PC-3 (cell line): ENCODE measurements around the gene VAT1L. TPM values are rescaled to one million over a fixed set of nuclear protein-coding genes. Genes with fewer than 3 reads are reported as not detected.

Experiments
- ATAC-seq: fragments of 200-7000 bp; cut with Tn5 transposase; 2 replicates; pipeline ENCODE4 v1.9.1; 2020; ENCODE audit warnings: mild to moderate bottlenecking, moderate library complexity
- BruUV-seq: library from RNA; stranded (reverse); fragments of 400-500 nt; replicated peaks from 2 replicates; lab custom pipeline; 2021; lab: Mats Ljungman, UMichigan
- CTCF ChIA-PET: fragments of 300-600 bp; sonication (Branson Sonifier 250); formaldehyde crosslinking; loops from one replicate; lab custom pipeline; 2022; ENCODE audit warnings: antibody characterized with exemption; lab: Charles Lee
- POLR2A ChIA-PET: fragments of 300-600 bp; sonication (Branson Sonifier 250); formaldehyde crosslinking; loops from one replicate; lab custom pipeline; 2022; ENCODE audit warnings: antibody characterized with exemption; ENCODE audit not compliant: unreplicated experiment; lab: Charles Lee
- DNase-seq: peaks from one replicate; pipeline ENCODE4 v3.0.0-alpha.2; 2015
- H2AFZ ChIP-seq: fragments of 300-600 bp; sonication (generic); 2 replicates; pipeline ENCODE4 v1.6.0; 2016; ENCODE audit warnings: antibody characterized with exemption, low read length
- H3F3A ChIP-seq: fragments of 300-600 bp; sonication (generic); one replicate; pipeline ENCODE4 v1.6.0; 2017; ENCODE audit warnings: antibody characterized with exemption, low read length, control low read depth, mild to moderate bottlenecking; ENCODE audit not compliant: unreplicated experiment
- H3K27ac ChIP-seq: fragments of 300-600 bp; sonication (generic); 2 replicates; pipeline ENCODE4 v1.5.1; 2016; ENCODE audit warnings: mild to moderate bottlenecking, low read length
- H3K27me3 ChIP-seq: fragments of 300-600 bp; sonication (generic); 2 replicates; pipeline ENCODE4 v1.6.1; 2016; ENCODE audit warnings: low read length, mixed read lengths
- H3K36me3 ChIP-seq: fragments of 300-600 bp; sonication (generic); 2 replicates; pipeline ENCODE4 v1.6.1; 2016; ENCODE audit warnings: low read depth, mixed run types, low read length, mixed read lengths
- H3K4me1 ChIP-seq: fragments of 300-600 bp; sonication (generic); 2 replicates; pipeline ENCODE4 v1.5.1; 2016; ENCODE audit warnings: low read length; ENCODE audit not compliant: insufficient read depth
- H3K4me2 ChIP-seq: fragments of 300-600 bp; sonication (generic); 2 replicates; pipeline ENCODE4 v1.6.0; 2016; ENCODE audit warnings: low read length
- H3K4me3 ChIP-seq: fragments of 300-600 bp; sonication (generic); 2 replicates; pipeline ENCODE4 v1.5.1; 2016; ENCODE audit warnings: mild to moderate bottlenecking, low read length, mixed read lengths
- H3K79me2 ChIP-seq: fragments of 300-600 bp; sonication (generic); 2 replicates; pipeline ENCODE4 v1.6.1; 2017; ENCODE audit warnings: low read length, mixed read lengths
- H3K9ac ChIP-seq: fragments of 300-600 bp; sonication (generic); 2 replicates; pipeline ENCODE4 v1.6.0; 2016; ENCODE audit warnings: mild to moderate bottlenecking, low read length
- H3K9me2 ChIP-seq: fragments of 300-600 bp; sonication (generic); replicated peaks from 2 replicates; pipeline ENCODE4 v1.6.1; 2016; ENCODE audit warnings: mixed run types, low read length, mixed read lengths
- H3K9me3 ChIP-seq: fragments of 300-600 bp; sonication (generic); 2 replicates; pipeline ENCODE4 v1.6.1; 2016; ENCODE audit warnings: low read length, mixed read lengths
- H4K20me1 ChIP-seq: fragments of 300-600 bp; sonication (generic); 2 replicates; pipeline ENCODE4 v1.6.1; 2016; ENCODE audit warnings: low read length, mixed read lengths
- EZH2 ChIP-seq: fragments of 300-600 bp; sonication (generic); IDR thresholded peaks from one replicate; pipeline ENCODE4 v1.6.1; 2017; ENCODE audit warnings: antibody characterized with exemption, mild to moderate bottlenecking, low read length; ENCODE audit not compliant: unreplicated experiment
- EZH2phosphoT487 ChIP-seq: fragments of 300-600 bp; sonication (generic); IDR thresholded peaks from 2 replicates; pipeline ENCODE4 v1.6.1; 2018; ENCODE audit warnings: mild to moderate bottlenecking, antibody characterized with exemption, low read length, borderline replicate concordance
- intact Hi-C: fragments of 100-400 bp; cut with micrococcal nuclease; formaldehyde crosslinking; loops from 2 replicates; pipeline ENCODE4 v1.9.0; 2023
- total RNA-seq: library from RNA; depleted of rRNA; stranded (reverse); fragments of >200 nt; gene quantifications from 2 replicates; pipeline ENCODE4 v1.2.3, GENCODE V29; 2014
- TF ChIP-seq, protein P1 (sequence below): fragments of 300-600 bp; sonication (generic); conservative IDR thresholded peaks from 2 replicates; pipeline ENCODE4 v1.5.1; 2017; ENCODE audit warnings: antibody characterized with exemption, low read depth, mild to moderate bottlenecking, low read length

Gene VAT1L
- total RNA-seq, 1 experiment from 2014 or later, result 0.47 TPM

GRCh38 chr16:77972062-77972392, 183.7 kb downstream of the VAT1L start:
- ChIA-PET POLR2A (no interaction called here), CTCF (no interaction called here)
- DNase-seq (no peak), ATAC-seq (no peak)
- H3K9me3 ChIP-seq, result no peaks in the 10 kb centered on the region
- H3K27ac ChIP-seq, result no peak overlapping the region
- H4K20me1 ChIP-seq, result no peaks in the 10 kb centered on the region
- intact Hi-C loops, result no loop called here
- H3K9ac ChIP-seq, result no peak overlapping the region
- H3K79me2 ChIP-seq, result no peaks in the 10 kb centered on the region
- H3K36me3 ChIP-seq, result no peaks in the 10 kb centered on the region
- H3K9me2 ChIP-seq, result no peaks in the 10 kb centered on the region
- no peaks in the 10 kb centered on the region for H3F3A ChIP-seq
- no peaks in the 10 kb centered on the region for H3K27me3 ChIP-seq
- no peak overlapping the region for H3K4me3 ChIP-seq
- H3K4me1 ChIP-seq, result no peaks in the 10 kb centered on the region
- H2AFZ ChIP-seq, result no peak overlapping the region
- no peak for TF ChIP-seq EZH2
- H3K4me2 ChIP-seq, result no peak overlapping the region
- BruUV-seq, result no TSS peak

GRCh38 chr16:77974883-77975282, 186.5 kb downstream of the VAT1L start:
- no TSS peak for BruUV-seq
- Histone ChIP-seq H4K20me1 (no peaks in the 10 kb centered on the region), H3K79me2 (no peaks in the 10 kb centered on the region), H3K9ac (no peak overlapping the region), H2AFZ (no peak overlapping the region), H3K9me3 (no peaks in the 10 kb centered on the region), H3K4me1 (no peaks in the 10 kb centered on the region), H3K27me3 (peaks cover 10% of the 10 kb centered on the region; the same call in 1 of the 2 replicates), H3K27ac (no peak overlapping the region), H3K36me3 (no peaks in the 10 kb centered on the region), H3K4me2 (no peak overlapping the region), H3K4me3 (no peak overlapping the region), H3K9me2 (no peaks in the 10 kb centered on the region), H3F3A (no peaks in the 10 kb centered on the region)
- no peak for DNase-seq
- TF ChIP-seq EZH2 (no peak), EZH2phosphoT487 (no peak)
- TF ChIP-seq, protein P1, sequence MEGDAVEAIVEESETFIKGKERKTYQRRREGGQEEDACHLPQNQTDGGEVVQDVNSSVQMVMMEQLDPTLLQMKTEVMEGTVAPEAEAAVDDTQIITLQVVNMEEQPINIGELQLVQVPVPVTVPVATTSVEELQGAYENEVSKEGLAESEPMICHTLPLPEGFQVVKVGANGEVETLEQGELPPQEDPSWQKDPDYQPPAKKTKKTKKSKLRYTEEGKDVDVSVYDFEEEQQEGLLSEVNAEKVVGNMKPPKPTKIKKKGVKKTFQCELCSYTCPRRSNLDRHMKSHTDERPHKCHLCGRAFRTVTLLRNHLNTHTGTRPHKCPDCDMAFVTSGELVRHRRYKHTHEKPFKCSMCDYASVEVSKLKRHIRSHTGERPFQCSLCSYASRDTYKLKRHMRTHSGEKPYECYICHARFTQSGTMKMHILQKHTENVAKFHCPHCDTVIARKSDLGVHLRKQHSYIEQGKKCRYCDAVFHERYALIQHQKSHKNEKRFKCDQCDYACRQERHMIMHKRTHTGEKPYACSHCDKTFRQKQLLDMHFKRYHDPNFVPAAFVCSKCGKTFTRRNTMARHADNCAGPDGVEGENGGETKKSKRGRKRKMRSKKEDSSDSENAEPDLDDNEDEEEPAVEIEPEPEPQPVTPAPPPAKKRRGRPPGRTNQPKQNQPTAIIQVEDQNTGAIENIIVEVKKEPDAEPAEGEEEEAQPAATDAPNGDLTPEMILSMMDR, result no peak
- POLR2A ChIA-PET, result no interaction called here
- intact Hi-C loops, result no loop called here
- CTCF ChIA-PET, result no interaction called here
- no peak for ATAC-seq

DNA sequence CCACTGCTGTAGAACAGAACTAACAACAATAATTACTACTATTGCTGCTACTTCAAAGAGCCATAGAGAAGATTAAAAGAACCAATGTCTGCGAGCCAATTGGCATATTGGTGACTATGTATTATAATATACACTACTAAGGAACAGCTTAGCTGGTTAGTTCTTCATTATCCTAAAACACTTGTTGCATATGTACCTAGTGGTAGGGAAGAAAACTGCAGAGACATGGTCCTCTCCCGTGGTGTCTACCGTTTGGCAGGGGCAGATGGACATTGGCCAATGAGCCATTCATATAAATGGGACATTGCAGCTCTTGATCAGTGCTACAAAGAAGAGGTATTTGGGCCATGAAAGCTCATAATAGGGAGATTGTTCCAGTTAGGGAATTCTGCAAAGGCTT, 187.6 kb downstream of the VAT1L start:
- TF ChIP-seq EZH2phosphoT487, result no peak
- no peak for TF ChIP-seq EZH2
- TF ChIP-seq, protein P1, result no peak
- Histone ChIP-seq H2AFZ (no peak overlapping the region), H3K27me3 (peaks cover 11% of the 10 kb centered on the region; the same call in 1 of the 2 replicates), H3F3A (no peaks in the 10 kb centered on the region), H3K27ac (no peak overlapping the region), H3K4me3 (no peak overlapping the region), H3K79me2 (no peaks in the 10 kb centered on the region), H3K9ac (no peak overlapping the region), H3K9me2 (no peaks in the 10 kb centered on the region), H3K4me1 (no peaks in the 10 kb centered on the region), H3K4me2 (no peak overlapping the region), H3K9me3 (no peaks in the 10 kb centered on the region), H3K36me3 (no peaks in the 10 kb centered on the region), H4K20me1 (no peaks in the 10 kb centered on the region)
- no peak for DNase-seq
- POLR2A ChIA-PET, result no interaction called here
- no TSS peak for BruUV-seq
- CTCF ChIA-PET, result no interaction called here
- ATAC-seq, result no peak
- intact Hi-C loops, result no loop called here
